Natural killer cell (primary cell): ENCODE measurements around the gene RSPO1. TPM values are rescaled to one million over a fixed set of nuclear protein-coding genes. Genes with fewer than 3 reads are reported as not detected.

Source experiments
- ATAC-seq, 3 donors: fragments of 150-1000 bp in 2 of 3; fragments of 200-7000 bp in 1 of 3; cut with Tn5 transposase; 1 replicate in 1 of 3; 2 replicates in 2 of 3; pipeline ENCODE4 v1.10.0; 2021; ENCODE audit warnings: mild to moderate bottlenecking in 2 of 3, moderate library complexity in 2 of 3
- DNase-seq, 2 donors: peaks; one replicate each; pipeline versions ENCODE4 v3.0.0 to v3.0.0-alpha.2; 2013 to 2021; ENCODE audit warnings: mixed read lengths in 1 of 2
- H3K27ac ChIP-seq: one replicate; pipeline ENCODE4 v1.5.1; 2013; ENCODE audit warnings: mild to moderate bottlenecking, low read length
- H3K27me3 ChIP-seq: one replicate; pipeline ENCODE4 v1.6.1; 2013; ENCODE audit warnings: low read length; ENCODE audit not compliant: control insufficient read depth, insufficient read depth
- H3K36me3 ChIP-seq: one replicate; pipeline ENCODE4 v1.6.1; 2013; ENCODE audit warnings: low read length; ENCODE audit not compliant: control insufficient read depth, insufficient read depth
- H3K4me1 ChIP-seq: one replicate; pipeline ENCODE4 v1.6.1; 2013; ENCODE audit warnings: low read length; ENCODE audit not compliant: control insufficient read depth, insufficient read depth
- H3K4me3 ChIP-seq: one replicate; pipeline ENCODE4 v1.5.1; 2013; ENCODE audit warnings: low read length
- H3K9me3 ChIP-seq: one replicate; pipeline ENCODE4 v1.6.1; 2013; ENCODE audit warnings: low read length; ENCODE audit not compliant: control insufficient read depth, insufficient read depth
- H3K27ac Mint-ChIP-seq, 2 donors: one replicate each; pipeline ENCODE4 v1.8.0; 2022; ENCODE audit warnings: mild to moderate bottlenecking in 2 of 2, mixed read lengths in 2 of 2, moderate library complexity in 1 of 2
- H3K27me3 Mint-ChIP-seq, 2 donors: one replicate each; pipeline ENCODE4 v1.8.0; 2022; ENCODE audit warnings: low read depth in 2 of 2, mixed read lengths in 2 of 2
- H3K36me3 Mint-ChIP-seq: one replicate; pipeline ENCODE4 v1.8.0; 2022; ENCODE audit warnings: mixed read lengths
- H3K4me1 Mint-ChIP-seq, 2 donors: one replicate each; pipeline ENCODE4 v1.8.0; 2022; ENCODE audit warnings: mixed read lengths in 2 of 2
- H3K4me3 Mint-ChIP-seq: one replicate; pipeline ENCODE4 v1.8.0; 2022; ENCODE audit warnings: mild to moderate bottlenecking, moderate library complexity, mixed read lengths
- H3K9me3 Mint-ChIP-seq, 2 donors: one replicate each; pipeline ENCODE4 v1.8.0; 2022; ENCODE audit warnings: mixed read lengths in 2 of 2
- CTCF ChIP-seq: fragments of 200-600 bp; IDR thresholded peaks from one replicate; pipeline ENCODE4 v1.8.0; 2022; ENCODE audit warnings: antibody characterized with exemption
- WGBS: methylation state at CpG from one replicate; pipeline ENCODE4 v1.1.7; 2013; ENCODE audit warnings: missing lambda C conversion rate; ENCODE audit not compliant: insufficient coverage; 5-methylcytosine and 5-hydroxymethylcytosine counted together
- intact Hi-C: fragments of 100-400 bp; cut with micrococcal nuclease; formaldehyde crosslinking; loops from one replicate; pipeline ENCODE4 v1.14.2; 2022
- total RNA-seq, 4 donors: library from RNA; stranded (reverse); fragments of 120-200 nt in 1 of 4; gene quantifications; one replicate each; pipeline versions ENCODE4 v1.2.3 to v1.2.4, GENCODE V29; 2013 to 2022

RSPO1 gene
- total RNA-seq, 3 donors from 2014 or later (not counting 1 experiment from before 2014, with no cell fraction given) = not detected

DNA sequence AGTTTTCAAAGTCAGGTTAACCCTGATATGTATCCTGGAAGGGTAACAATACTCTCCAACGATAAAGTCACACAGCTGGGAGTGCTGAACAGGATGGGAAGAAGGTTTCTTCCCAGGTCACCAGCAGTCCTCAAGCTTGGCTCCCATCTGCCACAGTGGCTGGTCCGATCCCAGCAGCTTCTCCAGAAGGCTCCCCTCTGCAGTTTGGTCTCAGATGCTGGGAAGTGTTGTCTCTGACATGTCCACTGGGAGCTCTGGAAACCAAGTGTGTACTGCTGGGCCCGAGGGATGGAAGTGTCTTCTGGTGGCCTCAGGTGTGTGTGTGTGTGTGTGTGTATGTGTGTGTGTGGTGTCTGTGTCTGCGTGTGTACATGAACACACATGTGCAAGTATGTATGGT lies 22.5 kb downstream of the RSPO1 start:
- WGBS = 92% methylated on average over 4 of the region's 4 CpGs
- no peaks in the 10 kb centered on the region for H3K36me3 Mint-ChIP-seq
- Histone ChIP-seq H3K27ac (no peak overlapping the region), H3K27me3 (peaks cover 3% of the 10 kb centered on the region), H3K9me3 (no peaks in the 10 kb centered on the region), H3K4me1 (no peaks in the 10 kb centered on the region), H3K36me3 (no peaks in the 10 kb centered on the region), H3K4me3 (no peak overlapping the region)
- H3K4me1 Mint-ChIP-seq = no peaks in the 10 kb centered on the region
- DNase-seq (no peak), ATAC-seq (peak in 1 of 3 donors; percentile 16)
- no peak overlapping the region for H3K27ac Mint-ChIP-seq
- no peak for TF ChIP-seq CTCF
- no peaks in the 10 kb centered on the region for H3K9me3 Mint-ChIP-seq
- H3K27me3 Mint-ChIP-seq = peaks cover 12 to 16% of the 10 kb centered on the region in 2 donors
- H3K4me3 Mint-ChIP-seq = no peak overlapping the region
- intact Hi-C loops = no loop called here

DNA sequence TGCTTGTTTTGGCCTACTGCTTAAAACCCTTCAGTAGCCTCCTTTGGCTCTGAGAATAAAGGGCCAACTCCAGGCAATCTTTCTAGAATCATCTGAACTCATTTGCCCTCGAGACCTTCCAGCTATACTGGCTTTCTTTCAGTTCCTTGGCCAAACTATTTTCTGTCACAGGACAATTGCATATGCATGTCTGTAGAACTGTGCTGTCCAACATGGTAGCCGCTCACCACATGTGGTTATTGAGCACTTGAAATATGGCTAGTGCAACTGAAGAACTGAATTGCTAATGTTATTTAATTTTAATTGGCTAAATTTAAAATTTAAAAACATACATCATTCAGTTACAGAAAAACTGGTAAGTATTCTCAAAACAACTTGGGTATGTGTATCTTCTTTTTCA lies 24.7 kb downstream of the RSPO1 start:
- TF ChIP-seq CTCF = no peak
- H3K4me1 Mint-ChIP-seq = no peaks in the 10 kb centered on the region
- no peak overlapping the region for H3K4me3 Mint-ChIP-seq
- no peaks in the 10 kb centered on the region for H3K4me1 ChIP-seq
- DNase-seq (no peak), ATAC-seq (no peak)
- H3K27me3 ChIP-seq = peaks cover 3% of the 10 kb centered on the region
- no peak overlapping the region for H3K27ac Mint-ChIP-seq
- no peak overlapping the region for H3K27ac ChIP-seq
- H3K36me3 ChIP-seq = no peaks in the 10 kb centered on the region
- no peaks in the 10 kb centered on the region for H3K9me3 ChIP-seq
- H3K4me3 ChIP-seq = no peak overlapping the region
- H3K36me3 Mint-ChIP-seq = no peaks in the 10 kb centered on the region
- WGBS = 71% methylated on average over 2 of the region's 2 CpGs
- H3K9me3 Mint-ChIP-seq = no peaks in the 10 kb centered on the region
- H3K27me3 Mint-ChIP-seq = peaks cover 1 to 5% of the 10 kb centered on the region in 2 donors
- intact Hi-C loops = no loop called here

DNA sequence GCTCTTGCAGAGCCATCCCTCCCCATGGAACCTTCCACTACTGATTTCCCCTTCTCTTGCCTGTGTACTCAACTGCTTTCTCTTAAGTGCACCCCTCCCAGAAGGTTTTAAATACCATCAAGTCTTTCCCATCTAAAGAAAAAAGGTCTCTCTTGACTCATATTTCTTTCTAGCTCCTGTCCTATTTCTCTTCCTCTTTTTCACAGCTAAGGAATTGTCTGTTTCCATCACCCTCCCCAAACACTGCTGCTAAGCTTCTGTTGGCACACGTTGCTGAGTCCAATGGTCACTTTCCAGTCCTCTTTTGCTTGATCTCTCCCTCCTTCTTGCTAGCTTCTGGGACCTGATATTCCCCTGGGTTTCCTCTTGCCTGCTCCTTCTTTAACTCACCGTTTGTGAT lies 25.7 kb downstream of the RSPO1 start:
- H3K4me1 Mint-ChIP-seq = no peaks in the 10 kb centered on the region
- WGBS = 25% methylated on average over 1 of the region's 2 CpGs

More for the DNA sequence above, 25.7 kb downstream of the RSPO1 start:
- Histone ChIP-seq H3K27me3 (peaks cover 3% of the 10 kb centered on the region), H3K4me1 (no peaks in the 10 kb centered on the region), H3K36me3 (no peaks in the 10 kb centered on the region), H3K9me3 (no peaks in the 10 kb centered on the region), H3K27ac (no peak overlapping the region), H3K4me3 (no peak overlapping the region)
- Mint-ChIP-seq H3K4me3 (no peak overlapping the region), H3K9me3 (no peaks in the 10 kb centered on the region), H3K36me3 (no peaks in the 10 kb centered on the region), H3K27me3 (peaks cover 0 to 9% of the 10 kb centered on the region in 2 donors), H3K27ac (no peak overlapping the region)
- TF ChIP-seq CTCF = no peak
- DNase-seq (no peak), ATAC-seq (no peak)
- intact Hi-C loops = no loop called here
